ENCODE data around the gene GRIK1.

GRIK1 gene

DNA sequence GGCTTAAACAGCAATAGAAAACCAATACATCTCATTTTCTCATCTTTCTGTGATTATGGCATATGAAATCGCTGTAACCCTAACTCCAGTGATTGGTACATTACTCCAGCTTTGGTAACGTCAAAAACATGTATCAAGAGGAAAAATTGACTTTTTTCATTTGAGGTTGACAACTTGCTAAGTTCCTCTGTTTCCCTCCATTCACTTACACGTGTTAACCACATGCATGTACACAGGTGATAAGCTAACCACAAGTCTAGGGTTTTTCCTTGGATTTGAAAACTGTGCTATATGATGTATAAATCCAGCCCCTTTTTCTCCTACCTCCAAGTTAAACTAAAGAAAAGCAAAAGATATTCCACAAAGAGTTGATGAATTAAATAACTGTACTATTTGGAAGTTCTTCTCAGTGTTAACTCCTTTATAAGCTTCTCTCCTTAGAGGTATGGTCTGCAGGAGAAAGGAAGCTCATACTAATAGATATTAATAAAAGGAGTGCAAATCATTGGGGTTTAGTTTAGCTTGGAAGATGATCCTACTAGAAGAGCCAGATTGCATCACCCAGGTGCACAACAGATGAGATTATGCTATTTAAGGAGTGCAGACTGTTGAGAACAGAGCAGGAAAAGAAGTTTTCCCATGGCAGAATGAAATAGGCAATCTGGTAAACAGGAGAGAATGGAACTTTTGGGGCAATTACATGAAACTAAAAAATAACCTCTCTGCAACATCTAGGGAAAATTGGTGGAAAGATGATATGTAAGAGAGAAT, 277.9 kb downstream of the GRIK1 start:
- DNase-seq, result no peak

GRCh38 chr21:29660047-29660720, 279.6 kb downstream of the GRIK1 start:
- no peak for DNase-seq

DNA sequence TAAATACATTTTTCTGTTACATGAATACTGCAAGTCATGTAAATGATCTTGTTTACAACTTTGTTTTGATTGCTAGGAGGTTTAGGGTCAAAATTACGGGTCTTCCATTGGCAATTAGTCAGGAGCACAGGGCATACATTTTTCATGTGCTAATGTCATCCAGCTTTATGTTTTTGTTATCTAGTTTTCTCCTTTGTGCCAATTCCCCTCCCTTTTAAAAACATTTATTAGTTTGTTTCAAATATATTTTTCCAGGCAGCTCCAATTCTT, 280.9 kb downstream of the GRIK1 start:
- no peak for DNase-seq

GRCh38 chr21:29658177-29658933, 281.4 kb downstream of the GRIK1 start:
- no peak for DNase-seq

GRCh38 chr21:29657240-29657989, 282.4 kb downstream of the GRIK1 start:
- DNase-seq, result no peak

DNA sequence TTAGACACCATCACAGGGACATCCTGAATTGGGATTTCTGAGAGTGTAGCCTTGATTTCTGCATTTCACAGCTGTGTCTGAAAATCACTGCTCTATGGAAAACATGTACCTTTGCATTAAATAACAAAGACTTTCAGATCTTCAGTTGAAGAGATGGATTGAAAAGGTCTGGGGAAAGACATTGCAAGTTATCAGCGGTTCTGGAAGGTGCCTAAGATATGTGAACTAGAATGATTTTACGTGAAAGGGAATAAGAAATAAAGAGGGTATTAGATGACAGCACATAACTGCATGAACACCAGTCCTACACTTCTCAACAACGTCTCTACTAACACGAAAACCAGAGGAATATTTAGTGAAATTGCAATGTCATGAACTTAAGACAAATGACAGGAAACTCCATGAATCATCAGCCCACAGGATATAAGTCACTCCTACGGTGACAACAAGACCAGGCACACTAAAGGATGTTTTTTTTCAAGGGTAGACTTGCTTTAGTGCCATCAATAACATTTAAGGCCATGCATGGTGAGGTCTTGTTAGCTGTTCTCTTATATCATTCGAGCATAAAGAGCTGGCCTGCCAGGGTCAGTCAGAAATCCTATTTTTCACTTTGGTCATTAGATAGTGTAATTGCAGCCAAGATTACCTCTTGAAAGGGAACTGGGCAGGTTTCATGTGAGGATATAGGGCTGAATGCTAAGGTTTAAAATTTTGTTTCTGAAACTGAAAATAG, 283.1 kb downstream of the GRIK1 start:
- DNase-seq, result no peak

GRCh38 chr21:29655577-29655976, 284.2 kb downstream of the GRIK1 start:
- DNase-seq, result no peak

DNA sequence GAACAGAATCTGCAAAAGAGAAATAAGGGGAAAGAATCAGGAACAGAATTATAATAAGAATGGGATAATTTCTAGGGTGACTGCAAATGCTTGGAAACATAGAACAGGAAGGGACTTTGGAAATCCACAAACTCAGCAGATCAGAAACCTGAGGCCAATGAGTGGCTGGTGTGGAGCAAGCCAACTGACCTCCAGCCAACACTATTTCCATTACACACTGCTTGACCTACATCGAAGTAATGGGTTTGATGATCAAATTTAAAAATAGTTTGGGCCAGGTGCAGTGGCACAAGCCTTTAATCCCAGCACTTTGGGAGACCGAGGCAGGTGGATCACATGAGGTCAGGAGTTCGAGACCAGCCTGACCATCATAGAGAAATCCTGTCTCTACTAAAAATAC, 284.9 kb downstream of the GRIK1 start:
- DNase-seq, result no peak

DNA sequence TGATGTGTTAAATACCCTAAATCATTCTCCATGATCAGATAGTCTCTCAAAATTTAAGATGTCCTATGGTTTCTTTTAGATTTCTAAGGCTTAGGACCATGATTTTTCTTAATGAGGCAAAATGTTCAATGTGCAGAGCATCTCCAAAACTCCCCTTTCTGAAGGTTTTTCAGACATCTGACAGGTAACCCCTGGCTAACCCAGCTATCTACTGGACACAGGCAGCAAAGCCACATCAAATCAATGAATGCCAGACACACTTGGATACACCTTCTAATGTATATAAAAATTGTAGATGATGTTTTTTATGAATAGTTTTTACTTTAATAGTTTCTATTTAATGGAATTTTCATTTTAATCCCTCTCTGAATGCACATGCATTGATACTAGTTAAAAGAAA, 285.6 kb downstream of the GRIK1 start:
- no peak for DNase-seq

DNA sequence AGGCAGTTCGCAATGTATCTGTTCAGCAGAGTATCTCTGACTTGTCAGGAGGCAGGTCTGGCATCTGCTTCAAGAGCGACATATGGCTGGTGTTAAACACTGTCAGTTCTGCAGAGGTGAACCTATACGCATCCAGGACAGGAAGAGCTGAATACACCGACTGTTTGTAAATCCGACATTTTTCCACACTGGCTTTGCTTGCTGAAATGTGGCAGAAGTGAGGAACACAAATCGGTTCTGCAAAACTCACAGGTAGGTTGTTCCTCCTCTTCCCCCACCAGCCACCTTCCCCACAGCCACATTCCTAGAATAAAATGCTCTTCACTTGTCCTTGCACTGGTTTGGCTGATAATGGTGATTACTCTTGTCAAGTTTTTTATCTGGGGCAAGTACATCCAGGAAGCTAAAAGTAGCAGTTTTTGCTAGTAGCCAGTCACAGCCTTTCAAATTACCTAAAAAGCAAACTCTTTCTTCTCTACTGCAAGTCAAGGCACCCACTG, 289.2 kb downstream of the GRIK1 start:
- DNase-seq, result no peak

DNA sequence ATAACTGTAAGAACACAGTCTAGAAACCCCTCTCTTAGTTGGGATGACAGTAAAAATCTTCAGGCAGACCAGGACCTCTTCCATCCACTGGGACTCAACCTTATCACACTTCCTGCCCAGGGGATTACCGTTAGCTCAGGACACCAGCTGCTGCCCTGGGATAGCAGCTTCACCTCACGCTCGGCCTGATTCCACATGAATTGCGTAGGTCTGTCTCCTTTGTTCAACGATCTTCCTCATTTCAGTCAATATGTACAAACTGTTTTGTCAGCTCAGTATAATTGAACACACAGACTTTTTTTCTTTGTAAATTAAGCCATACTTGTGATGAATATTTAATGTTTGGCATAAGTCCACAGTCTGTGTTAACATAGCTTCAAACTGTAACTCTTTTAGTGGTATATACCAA, 290.4 kb downstream of the GRIK1 start:
- DNase-seq, result no peak

DNA sequence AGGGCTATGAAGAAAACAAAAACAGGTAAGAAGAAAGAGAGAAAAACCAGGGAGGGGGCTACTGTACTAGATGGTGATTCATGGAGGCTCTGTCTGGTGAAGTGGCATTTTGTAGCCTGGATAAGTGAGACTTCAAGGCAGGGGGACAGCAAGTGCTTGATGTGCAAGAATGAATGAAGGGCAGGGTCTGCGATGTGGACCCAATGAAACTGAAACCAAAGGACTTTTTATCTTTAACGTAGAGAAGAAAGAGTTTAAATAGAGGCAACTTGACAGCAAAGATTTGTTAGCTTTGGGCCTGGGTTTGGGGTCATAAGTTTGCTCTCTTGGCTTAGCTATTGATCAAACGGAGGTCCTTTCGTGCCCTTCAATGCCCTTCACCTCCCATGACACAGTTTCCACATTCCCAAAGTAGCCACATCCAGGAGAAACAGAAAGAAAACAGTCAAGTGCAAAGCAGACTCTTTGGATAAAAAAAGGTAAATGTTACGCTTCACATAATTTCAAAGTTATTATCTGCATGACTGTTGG, 291.0 kb downstream of the GRIK1 start:
- DNase-seq, result no peak

DNA sequence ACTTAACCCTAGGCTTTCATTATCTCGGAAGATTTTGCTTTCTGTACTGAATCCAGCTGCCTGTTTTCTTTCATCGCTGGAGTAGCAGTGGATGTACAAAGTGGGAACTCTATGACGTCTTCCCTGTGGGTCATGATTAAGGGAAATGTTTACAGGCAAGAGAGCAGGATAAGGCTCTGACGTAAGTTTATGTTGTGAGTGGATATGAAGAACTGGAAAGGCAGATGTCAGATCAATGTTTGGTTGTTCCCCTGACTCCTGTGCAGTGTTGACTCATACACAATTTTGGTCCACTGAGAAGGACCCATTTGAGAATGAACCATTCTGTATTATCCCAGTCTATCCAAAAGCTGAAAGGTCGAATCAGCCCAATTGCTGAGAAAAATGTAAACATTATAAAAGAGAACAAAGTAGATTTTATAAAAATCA, 292.4 kb downstream of the GRIK1 start:
- no peak for DNase-seq

GRCh38 chr21:29645666-29646553, 293.9 kb downstream of the GRIK1 start:
- no peak for DNase-seq

- no peak for DNase-seq
Observed at GRCh38 chr21:29643289-29643688, 296.5 kb downstream of the GRIK1 start.

DNA sequence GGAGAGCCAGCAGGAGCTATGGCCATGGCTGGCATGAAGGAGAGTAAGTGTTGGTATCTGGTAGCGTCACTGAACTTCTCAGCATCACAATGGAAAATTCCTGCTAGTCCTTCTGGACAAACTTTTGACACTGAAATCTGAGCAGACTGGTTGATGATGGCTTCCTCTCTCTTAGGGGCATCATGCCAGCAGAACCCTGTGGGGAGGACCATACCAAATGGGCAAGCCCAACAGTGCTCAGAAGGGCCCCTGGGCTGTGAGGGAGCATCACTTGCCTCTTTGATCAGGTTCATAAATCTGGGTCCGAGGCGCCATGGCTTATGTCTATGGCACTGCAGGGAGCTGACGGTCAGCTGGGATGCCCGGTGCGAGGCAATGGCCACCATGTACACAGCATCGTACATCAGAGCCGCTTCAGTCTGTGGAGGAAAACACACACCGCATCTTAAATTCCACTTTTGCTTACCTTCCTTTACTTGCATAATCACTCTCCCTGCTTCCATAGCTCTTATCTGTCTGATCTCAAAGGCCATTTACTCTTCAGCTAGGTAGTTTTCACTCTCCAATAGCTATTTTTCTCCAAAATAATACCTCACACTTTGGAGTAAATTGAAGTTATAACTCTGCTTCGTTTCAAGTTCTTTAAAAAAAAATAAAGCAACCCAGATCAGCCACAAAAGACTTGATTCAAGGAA, 297.1 kb downstream of the GRIK1 start:
- no peak for DNase-seq

DNA sequence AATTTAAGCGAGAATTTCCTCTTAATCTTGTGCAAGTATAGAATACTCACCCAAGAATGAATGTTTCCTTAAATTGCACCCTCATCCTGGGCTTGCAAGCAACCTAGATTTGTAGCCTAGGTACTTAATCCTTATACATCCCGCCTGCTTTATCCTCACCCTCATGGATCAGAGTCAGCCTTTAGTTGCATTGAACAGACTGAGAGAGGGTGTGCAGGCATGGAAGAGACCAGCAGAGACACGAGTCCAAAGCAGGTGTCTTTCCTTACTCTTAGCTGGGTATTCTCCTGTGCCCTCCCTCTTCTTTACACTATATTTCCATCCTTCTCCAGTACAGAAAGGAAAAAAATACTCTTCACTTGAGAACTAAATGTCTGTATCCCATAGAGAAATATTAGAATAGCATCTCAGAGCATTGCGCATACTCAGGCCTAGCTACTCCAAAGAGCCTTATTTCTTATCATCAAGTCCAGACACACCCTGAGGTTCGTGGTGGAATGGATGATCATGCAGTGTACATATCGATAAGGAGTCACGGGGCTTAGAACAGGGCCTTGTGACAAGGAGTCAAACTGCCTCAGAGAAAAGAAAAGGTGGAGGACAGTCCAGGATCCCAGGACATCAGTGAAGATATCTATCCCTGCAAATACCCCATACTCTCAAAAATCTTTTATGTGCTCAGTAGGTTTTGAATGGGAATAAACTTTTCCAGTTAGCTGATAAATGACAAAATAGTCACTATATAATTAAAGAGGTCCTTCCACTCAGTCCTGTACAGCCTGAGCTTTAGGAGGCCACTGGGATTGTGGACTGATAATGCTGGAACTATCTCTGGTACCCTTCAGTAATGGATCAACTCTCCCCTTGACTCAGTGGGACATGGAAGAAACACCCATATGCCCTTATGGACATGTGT, 297.9 kb downstream of the GRIK1 start:
- no peak for DNase-seq

GRCh38 chr21:29641001-29641634, 298.7 kb downstream of the GRIK1 start:
- DNase-seq, result no peak

DNA sequence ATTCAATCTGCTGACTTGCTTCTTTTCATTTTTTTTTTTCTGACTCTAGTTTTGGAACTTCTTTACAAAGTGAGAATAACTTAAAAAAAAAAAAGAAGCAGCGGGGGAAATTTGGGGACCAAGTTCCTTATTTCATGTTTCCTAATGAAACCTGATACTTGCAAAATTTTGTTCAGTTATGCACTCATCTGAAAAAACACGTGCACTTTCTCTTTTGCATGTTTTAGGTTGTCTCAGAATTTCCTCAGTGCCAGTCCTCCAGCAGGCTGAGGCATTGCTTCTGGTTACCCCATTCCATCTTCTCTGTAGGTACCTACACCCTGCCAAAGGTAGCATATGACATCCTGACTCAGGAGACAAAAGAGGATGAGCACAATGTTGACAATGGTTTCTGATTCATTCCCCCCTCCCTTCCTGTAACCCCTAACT, 299.7 kb downstream of the GRIK1 start:
- no peak for DNase-seq

All from NCI-H1092 (cell line).